K562 (cell line): ENCODE results near the gene SEMA6D. TPM values are rescaled to one million over a fixed set of nuclear protein-coding genes. Genes with fewer than 3 reads are reported as not detected.

Experiments
- ATAC-seq: fragments of 200-7000 bp; cut with Tn5 transposase; 3 replicates; pipeline ENCODE4 v1.9.1; 2020; ENCODE audit warnings: moderate library complexity
- BruUV-seq: library from RNA; stranded (reverse); fragments of 400-500 nt; replicated peaks from 2 replicates; lab custom pipeline; 2021; lab: Mats Ljungman, UMichigan
- CTCF ChIA-PET: fragments of 300-600 bp; formaldehyde crosslinking; extraction: SDS; loops from one replicate; lab custom pipeline; 2021; ENCODE audit warnings: low intra/inter-chr PET ratio; lab: Yijun Ruan, JAX
- POLR2A ChIA-PET: fragments of 300-600, 350-650 bp; sonication (Branson Sonifier 250); formaldehyde crosslinking; extraction: SDS; loops from one replicate; lab custom pipeline; 2021; ENCODE audit warnings: antibody characterized with exemption, inconsistent platforms; lab: Yijun Ruan, JAX
- DNase-seq, 4 experiments: peaks; one replicate each; pipeline versions ENCODE4 v3.0.0 to v3.0.0-alpha.2; 2011 to 2018; ENCODE audit warnings: low spot score in 3 of 4, mixed read lengths in 3 of 4; ENCODE audit errors: extremely low read depth in 1 of 4
- FAIRE-seq: peaks from 2 replicates; lab custom pipeline; 2011; peaks lifted over from hg19 to GRCh38; lab: Jason Lieb, UNC
- H2AFZ ChIP-seq: 2 replicates; pipeline ENCODE4 v1.6.0; 2011; ENCODE audit warnings: low read depth, low read length, control low read depth, inconsistent platforms
- H3K27ac ChIP-seq: fragments of 200-600 bp; 3 replicates; pipeline ENCODE4 v1.8.0; 2011; ENCODE audit warnings: low read depth, mild to moderate bottlenecking, control low read depth, inconsistent platforms, low read length, moderate library complexity, mixed read lengths; ENCODE audit errors: extremely low read depth
- H3K27me3 ChIP-seq, 2 experiments: fragments of 300-600 bp in 1 of 2; 2 replicates in 1 of 2; 3 replicates in 1 of 2; pipeline versions ENCODE4 v1.6.0 to v1.8.0; 2011; ENCODE audit warnings: inconsistent platforms in 2 of 2, low read length in 2 of 2, mild to moderate bottlenecking in 1 of 2, mixed read lengths in 1 of 2, moderate library complexity in 1 of 2; ENCODE audit not compliant: control insufficient read depth in 2 of 2, insufficient read depth in 2 of 2
- H3K36me3 ChIP-seq: fragments of 300-600 bp; 3 replicates; pipeline ENCODE4 v1.8.0; 2011; ENCODE audit warnings: mild to moderate bottlenecking, low read length, inconsistent platforms; ENCODE audit not compliant: control insufficient read depth, insufficient read depth
- H3K4me1 ChIP-seq, 2 experiments: fragments of 200-600 bp in 1 of 2; replicated peaks in 1 of 2; 2 replicates in 1 of 2; 3 replicates in 1 of 2; pipeline versions ENCODE4 v1.5.1 to v1.8.0; 2011; ENCODE audit warnings: inconsistent platforms in 2 of 2, low read length in 2 of 2, mild to moderate bottlenecking in 1 of 2, mixed read lengths in 1 of 2, moderate library complexity in 1 of 2; ENCODE audit not compliant: control insufficient read depth in 2 of 2, insufficient read depth in 2 of 2
- H3K4me2 ChIP-seq: 2 replicates; pipeline ENCODE4 v1.6.1; 2011; ENCODE audit warnings: low read length, control low read depth, inconsistent platforms, mixed read lengths; ENCODE audit not compliant: insufficient read depth
- H3K4me3 ChIP-seq: fragments of 200-600 bp; sonication (generic), shearing (Covaris generic); 2 replicates; pipeline ENCODE4 v1.5.1; 2016; ENCODE audit warnings: control low read depth, inconsistent platforms
- H3K79me2 ChIP-seq: fragments of 200-600 bp; 3 replicates; pipeline ENCODE4 v1.8.0; 2011; ENCODE audit warnings: low read length, inconsistent platforms; ENCODE audit not compliant: control insufficient read depth, insufficient read depth
- H3K9ac ChIP-seq, 2 experiments: 2 replicates each; pipeline versions ENCODE4 v1.6.0 to v1.6.1; 2011; ENCODE audit warnings: low read depth in 2 of 2, low read length in 2 of 2, control low read depth in 1 of 2, inconsistent platforms in 1 of 2, mild to moderate bottlenecking in 1 of 2, mixed read lengths in 1 of 2; ENCODE audit not compliant: insufficient read depth in 1 of 2
- H3K9me1 ChIP-seq: one replicate; pipeline ENCODE4 v1.6.0; 2011; ENCODE audit warnings: inconsistent platforms, mild to moderate bottlenecking, low read length, moderate library complexity; ENCODE audit not compliant: control insufficient read depth, insufficient read depth
- H3K9me3 ChIP-seq: replicated peaks from 2 replicates; pipeline ENCODE4 v1.5.1; 2011; ENCODE audit warnings: low read depth, low read length, inconsistent platforms; ENCODE audit not compliant: control insufficient read depth, insufficient read depth
- H4K20me1 ChIP-seq: replicated peaks from 2 replicates; pipeline ENCODE4 v1.6.1; 2011; ENCODE audit warnings: low read length, inconsistent platforms, mixed read lengths; ENCODE audit not compliant: control insufficient read depth, insufficient read depth
- DNMT1 ChIP-seq: fragments of 450-650 bp; IDR thresholded peaks from 2 replicates; pipeline ENCODE4 v1.6.1; 2016; ENCODE audit warnings: antibody characterized with exemption, mild to moderate bottlenecking
- HNRNPH1 ChIP-seq: fragments of 200-400 bp; formaldehyde crosslinking; optimal IDR thresholded peaks from 2 replicates; pipeline ENCODE3; 2017; ENCODE audit warnings: low read depth, mild to moderate bottlenecking, low read length, moderate library complexity
- HSF4 ChIP-seq: fragments of 250-450 bp; sonication (Bioruptor Pico); IDR thresholded peaks from 2 replicates; pipeline ENCODE4 v2.1.2; 2022; ENCODE audit warnings: mild to moderate bottlenecking, moderate library complexity, borderline replicate concordance
- JUND ChIP-seq, 2 experiments: IDR thresholded peaks; 2 replicates in 1 of 2; 3 replicates in 1 of 2; pipeline ENCODE4 v1.6.1; 2011; ENCODE audit warnings: borderline replicate concordance in 2 of 2, low read depth in 2 of 2, low read length in 2 of 2, improper control_type of control experiment in 1 of 2, missing biosample characterization in 1 of 2, missing genetic modification characterization in 1 of 2, missing genetic modification reagents in 1 of 2
- SMAD1 ChIP-seq: fragments of 150-350 bp; IDR thresholded peaks from 2 replicates; pipeline ENCODE4 v1.6.1; 2014; ENCODE audit warnings: low read length, low read depth; ENCODE audit not compliant: partially characterized antibody
- WHSC1 ChIP-seq: IDR thresholded peaks from one replicate; pipeline ENCODE4 v1.6.1; 2012; ENCODE audit warnings: low read length, control low read depth, inconsistent platforms
- YY1 ChIP-seq, 3 experiments: IDR thresholded peaks; 2 replicates each; pipeline ENCODE4 v1.6.1; 2011; ENCODE audit warnings: low read length in 2 of 3, mild to moderate bottlenecking in 2 of 3, moderate library complexity in 2 of 3, borderline replicate concordance in 1 of 3, control low read depth in 1 of 3, low read depth in 1 of 3; ENCODE audit not compliant: insufficient read depth in 3 of 3, insufficient replicate concordance in 2 of 3, control insufficient read depth in 1 of 3, insufficient read length in 1 of 3; ENCODE audit errors: extremely low read depth in 1 of 3
- ZNF217 ChIP-seq: sonication (generic); formaldehyde crosslinking; IDR thresholded peaks from 2 replicates; pipeline ENCODE4 v1.8.0; 2022; ENCODE audit warnings: mild to moderate bottlenecking, missing genetic modification reagents
- ZNF224 ChIP-seq: sonication (generic); formaldehyde crosslinking; IDR thresholded peaks from 2 replicates; pipeline ENCODE4 v1.8.0; 2022; ENCODE audit warnings: mild to moderate bottlenecking, missing genetic modification reagents
- ZNF263 ChIP-seq: sonication (generic); formaldehyde crosslinking; IDR thresholded peaks from 2 replicates; pipeline ENCODE4 v1.8.0; 2022; ENCODE audit warnings: mild to moderate bottlenecking, missing genetic modification reagents, borderline replicate concordance
- ZNF384 ChIP-seq: IDR thresholded peaks from 2 replicates; pipeline ENCODE4 v1.6.1; 2012; ENCODE audit warnings: low read depth, low read length, improper control_type of control experiment
- ZNF408 ChIP-seq: fragments of 250-450 bp; sonication (Bioruptor Pico); IDR thresholded peaks from 2 replicates; pipeline ENCODE4 v1.4.0; 2020; ENCODE audit warnings: low read depth, mild to moderate bottlenecking, moderate library complexity
- ZNF830 ChIP-seq: fragments of 250-450 bp; sonication (Bioruptor Pico); IDR thresholded peaks from 2 replicates; pipeline ENCODE4 v1.5.0; 2021; ENCODE audit warnings: mild to moderate bottlenecking
- WGBS: fragments of 100-300 bp; shearing (Covaris generic); methylation state at CpG from one replicate; pipeline ENCODE4 v1.1.6; 2016; ENCODE audit warnings: low coverage, mixed read lengths; ENCODE audit not compliant: insufficient coverage; ENCODE audit errors: missing lambda C conversion rate; 5-methylcytosine and 5-hydroxymethylcytosine counted together
- in situ Hi-C: fragments of 300-500 bp; cut with MboI; formaldehyde crosslinking; loops from 4 replicates; pipeline ENCODE4 v1.15.0; 2018; ENCODE audit warnings: inconsistent platforms, mixed read lengths
- intact Hi-C: fragments of 100-400 bp; cut with micrococcal nuclease; formaldehyde crosslinking; loops from 2 replicates; pipeline ENCODE4 v1.14.2; 2022
- polyA plus RNA-seq, 8 experiments: library from polyadenylated mRNA; depleted of rRNA in 4 of 8; stranded (reverse) in 5 of 8; unstranded in 3 of 8; fragments of >200 nt; fragmentation: Nextera tagmentation in 2 of 8; fragmentation: Illumina TruSeq in 1 of 8; extraction: Ambion mirVana in 2 of 8; extraction: Trizol in 1 of 8; gene quantifications; 2 replicates each; pipeline versions ENCODE4 v1.2.1 to v1.2.3, GENCODE V29; 2011 to 2014; ENCODE audit warnings: inconsistent platforms in 1 of 8, missing spikeins in 1 of 8
- total RNA-seq, 7 experiments: library from RNA; depleted of rRNA in 6 of 7; stranded (reverse); fragments of >200 nt in 6 of 7; fragmentation: Illumina TruSeq in 2 of 7; extraction: Trizol in 2 of 7; gene quantifications; 2 replicates each; pipeline versions ENCODE4 v1.2.1 to v1.2.3, GENCODE V29; 2011 to 2021; ENCODE audit warnings: low replicate concordance in 1 of 7
- TF ChIP-seq, protein P1 (sequence below): fragments of 250-450 bp; sonication (Bioruptor Pico); IDR thresholded peaks from 2 replicates; pipeline ENCODE4 v1.8.0; 2021; ENCODE audit warnings: borderline replicate concordance, mild to moderate bottlenecking, moderate library complexity; ENCODE audit not compliant: poor library complexity, severe bottlenecking
- TF ChIP-seq, protein P2 (sequence below): IDR thresholded peaks from 2 replicates; pipeline ENCODE4 v1.6.1; 2011; ENCODE audit warnings: borderline replicate concordance, low read depth, mild to moderate bottlenecking, moderate library complexity, low read length; ENCODE audit not compliant: insufficient read depth, poor library complexity, severe bottlenecking
- TF ChIP-seq, protein P3 (sequence below), 3 experiments: IDR thresholded peaks in 2 of 3; conservative IDR thresholded peaks in 1 of 3; 2 replicates each; pipeline ENCODE4 v1.5.1; 2011 to 2012; ENCODE audit warnings: low read length in 3 of 3, mild to moderate bottlenecking in 3 of 3, control low read depth in 2 of 3, improper control_type of control experiment in 1 of 3, inconsistent platforms in 1 of 3, low read depth in 1 of 3, mixed read lengths in 1 of 3, moderate library complexity in 1 of 3; ENCODE audit not compliant: insufficient read depth in 2 of 3

The SEMA6D gene
- total and polyA plus RNA-seq, 9 of the 15 experiments (the other 6 are each of a cell fraction or from before 2014, with no cell fraction given) = not detected

DNA sequence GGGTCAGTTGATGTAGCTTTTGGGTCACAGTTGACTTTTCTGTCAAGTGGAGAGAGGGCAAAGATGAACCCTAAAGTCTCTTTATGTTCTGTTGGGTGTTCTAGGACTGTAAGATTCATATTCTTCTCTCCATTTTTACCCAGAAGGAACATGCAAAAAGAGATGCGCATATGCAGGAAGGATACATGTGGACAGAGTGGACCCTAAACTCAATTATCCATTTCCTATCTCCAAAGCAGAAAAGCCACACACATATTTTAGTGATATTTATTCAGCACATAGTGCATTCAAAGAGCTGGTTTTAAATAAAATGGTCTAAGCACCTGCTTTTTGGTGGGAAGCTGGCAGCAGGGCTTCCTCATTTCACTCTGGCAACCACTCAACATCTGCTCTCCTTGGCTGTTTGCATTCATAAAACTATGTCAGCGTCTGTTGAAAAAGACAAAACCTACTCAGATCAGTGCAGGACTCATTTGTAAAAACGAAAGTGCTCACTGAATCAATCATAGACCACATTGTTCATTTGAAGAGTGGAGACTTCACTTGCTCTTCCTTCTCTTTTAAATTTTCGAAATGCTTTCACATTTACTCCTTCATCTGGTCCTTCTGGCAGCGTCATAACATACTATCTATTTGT is 96.6 kb downstream of the SEMA6D start:
- Histone ChIP-seq H3K4me3 (no peak overlapping the region), H3K36me3 (no peaks in the 10 kb centered on the region), H3K27ac (no peak overlapping the region), H3K4me1 (no peaks in the 10 kb centered on the region), H3K4me2 (no peak overlapping the region), H3K27me3 (no peaks in the 10 kb centered on the region), H2AFZ (no peak overlapping the region), H3K9ac (no peak overlapping the region), H3K9me1 (no peaks in the 10 kb centered on the region), H3K79me2 (no peaks in the 10 kb centered on the region), H3K9me3 (no peaks in the 10 kb centered on the region), H4K20me1 (no peaks in the 10 kb centered on the region)
- WGBS = 0% methylated on average over 5 of the region's 5 CpGs
- BruUV-seq = no TSS peak
- DNase-seq (no peak), ATAC-seq (no peak), FAIRE-seq (no peak)
- in situ Hi-C loops (no loop called here), intact Hi-C loops (no loop called here)
- no peak for TF ChIP-seq JUND (IDR thresholded peaks at IDR 0.05; ENCODE audit: borderline replicate concordance, low read depth, low read length)
- no peak for TF ChIP-seq JUND (tag; IDR thresholded peaks at IDR 0.05; ENCODE audit: borderline replicate concordance, low read depth, low read length)
- TF ChIP-seq ZNF224 (CRISPR knock-in tag) = no peak
- no peak for TF ChIP-seq SMAD1
- TF ChIP-seq ZNF217 (CRISPR knock-in tag) = no peak
- no peak for TF ChIP-seq ZNF408 (CRISPR knock-in tag)
- no peak for TF ChIP-seq DNMT1
- TF ChIP-seq, protein P1, sequence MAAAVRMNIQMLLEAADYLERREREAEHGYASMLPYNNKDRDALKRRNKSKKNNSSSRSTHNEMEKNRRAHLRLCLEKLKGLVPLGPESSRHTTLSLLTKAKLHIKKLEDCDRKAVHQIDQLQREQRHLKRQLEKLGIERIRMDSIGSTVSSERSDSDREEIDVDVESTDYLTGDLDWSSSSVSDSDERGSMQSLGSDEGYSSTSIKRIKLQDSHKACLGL = no peak
- TF ChIP-seq ZNF830 (CRISPR knock-in tag) = no peak
- TF ChIP-seq ZNF384 = no peak
- no peak for TF ChIP-seq HSF4 (CRISPR knock-in tag)
- TF ChIP-seq, protein P2, sequence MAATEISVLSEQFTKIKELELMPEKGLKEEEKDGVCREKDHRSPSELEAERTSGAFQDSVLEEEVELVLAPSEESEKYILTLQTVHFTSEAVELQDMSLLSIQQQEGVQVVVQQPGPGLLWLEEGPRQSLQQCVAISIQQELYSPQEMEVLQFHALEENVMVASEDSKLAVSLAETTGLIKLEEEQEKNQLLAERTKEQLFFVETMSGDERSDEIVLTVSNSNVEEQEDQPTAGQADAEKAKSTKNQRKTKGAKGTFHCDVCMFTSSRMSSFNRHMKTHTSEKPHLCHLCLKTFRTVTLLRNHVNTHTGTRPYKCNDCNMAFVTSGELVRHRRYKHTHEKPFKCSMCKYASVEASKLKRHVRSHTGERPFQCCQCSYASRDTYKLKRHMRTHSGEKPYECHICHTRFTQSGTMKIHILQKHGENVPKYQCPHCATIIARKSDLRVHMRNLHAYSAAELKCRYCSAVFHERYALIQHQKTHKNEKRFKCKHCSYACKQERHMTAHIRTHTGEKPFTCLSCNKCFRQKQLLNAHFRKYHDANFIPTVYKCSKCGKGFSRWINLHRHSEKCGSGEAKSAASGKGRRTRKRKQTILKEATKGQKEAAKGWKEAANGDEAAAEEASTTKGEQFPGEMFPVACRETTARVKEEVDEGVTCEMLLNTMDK = no peak
- TF ChIP-seq WHSC1 = no peak
- no peak for TF ChIP-seq YY1 (IDR thresholded peaks at IDR 0.05; ENCODE audit: borderline replicate concordance in 1 of 3, control insufficient read depth in 1 of 3, extremely low read depth in 1 of 3, insufficient read depth in 3 of 3, insufficient read length in 1 of 3, insufficient replicate concordance in 2 of 3, low read depth in 1 of 3, low read length in 2 of 3)
- TF ChIP-seq ZNF263 (CRISPR knock-in tag) = no peak
- no peak for TF ChIP-seq HNRNPH1
- TF ChIP-seq, protein P3, sequence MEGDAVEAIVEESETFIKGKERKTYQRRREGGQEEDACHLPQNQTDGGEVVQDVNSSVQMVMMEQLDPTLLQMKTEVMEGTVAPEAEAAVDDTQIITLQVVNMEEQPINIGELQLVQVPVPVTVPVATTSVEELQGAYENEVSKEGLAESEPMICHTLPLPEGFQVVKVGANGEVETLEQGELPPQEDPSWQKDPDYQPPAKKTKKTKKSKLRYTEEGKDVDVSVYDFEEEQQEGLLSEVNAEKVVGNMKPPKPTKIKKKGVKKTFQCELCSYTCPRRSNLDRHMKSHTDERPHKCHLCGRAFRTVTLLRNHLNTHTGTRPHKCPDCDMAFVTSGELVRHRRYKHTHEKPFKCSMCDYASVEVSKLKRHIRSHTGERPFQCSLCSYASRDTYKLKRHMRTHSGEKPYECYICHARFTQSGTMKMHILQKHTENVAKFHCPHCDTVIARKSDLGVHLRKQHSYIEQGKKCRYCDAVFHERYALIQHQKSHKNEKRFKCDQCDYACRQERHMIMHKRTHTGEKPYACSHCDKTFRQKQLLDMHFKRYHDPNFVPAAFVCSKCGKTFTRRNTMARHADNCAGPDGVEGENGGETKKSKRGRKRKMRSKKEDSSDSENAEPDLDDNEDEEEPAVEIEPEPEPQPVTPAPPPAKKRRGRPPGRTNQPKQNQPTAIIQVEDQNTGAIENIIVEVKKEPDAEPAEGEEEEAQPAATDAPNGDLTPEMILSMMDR (IDR thresholded peaks at IDR 0.05 in 2 of 3, conservative IDR thresholded peaks at IDR 0.05 in 1 of 3; ENCODE audit: insufficient read depth in 2 of 3, low read depth in 1 of 3, low read length in 3 of 3) = no peak
- ChIA-PET CTCF (no interaction called here), POLR2A (no interaction called here)
